Left lung (tissue), 10 donors: ENCODE measurements around the gene CAD. TPM values are rescaled to one million over a fixed set of nuclear protein-coding genes. Genes with fewer than 3 reads are reported as not detected.

Experiments used
- ATAC-seq: fragments of 200-7000 bp; cut with Tn5 transposase; one replicate; pipeline ENCODE4 v1.9.1; 2020; ENCODE audit warnings: moderate library complexity
- DNase-seq, 4 donors: peaks; one replicate each; pipeline ENCODE4 v3.0.0-alpha.2; 2013 to 2020
- H3K27ac ChIP-seq, 2 donors: fragments of 200-600 bp; sonication (generic) in 1 of 2; one replicate each; pipeline versions ENCODE4 v1.5.0 to v1.8.0; 2020 to 2021
- H3K27me3 ChIP-seq, 2 donors: fragments of 200-600 bp; sonication (generic) in 1 of 2; one replicate each; pipeline versions ENCODE4 v1.5.0 to v1.8.0; 2020 to 2021
- H3K36me3 ChIP-seq, 2 donors: fragments of 200-600 bp; sonication (generic) in 1 of 2; one replicate each; pipeline versions ENCODE4 v1.5.0 to v1.8.0; 2020 to 2021
- H3K4me1 ChIP-seq, 2 donors: fragments of 200-600 bp; one replicate each; pipeline ENCODE4 v1.8.0; 2021
- H3K4me3 ChIP-seq, 2 donors: fragments of 200-600 bp; sonication (generic) in 1 of 2; one replicate each; pipeline versions ENCODE4 v1.5.0 to v1.8.0; 2020 to 2021; ENCODE audit warnings: mild to moderate bottlenecking in 1 of 2
- H3K9me3 ChIP-seq, 2 donors: fragments of 200-600 bp; sonication (generic) in 1 of 2; one replicate each; pipeline versions ENCODE4 v1.5.0 to v1.8.0; 2020 to 2021
- CTCF ChIP-seq, 2 donors: fragments of 200-600 bp; sonication (generic) in 1 of 2; IDR thresholded peaks; one replicate each; pipeline versions ENCODE4 v1.5.0 to v1.8.0; 2021; ENCODE audit warnings: antibody characterized with exemption in 2 of 2
- intact Hi-C, 2 donors: fragments of 100-400 bp; cut with DNase I; formaldehyde crosslinking; loops; one replicate each; pipeline versions ENCODE4 v1.11.2 to v1.14.2; 2022
- polyA plus RNA-seq, 6 donors: library from polyadenylated mRNA; unstranded; fragments of 120-200 nt; gene quantifications; one replicate each; pipeline ENCODE4 v1.2.1, GENCODE V29; 2013; ENCODE audit not compliant: insufficient read length in 6 of 6
- total RNA-seq, 2 donors: library from RNA; stranded (reverse); fragmentation: NEBNext Ultra II Directional; extraction: Animal tissue kit (Norgen Biotek cat#: 25700); gene quantifications; one replicate each; pipeline ENCODE4 v1.2.1, GENCODE V29; 2021
- donor health status: DM: no; HTN: yes; CAD: no.
- donor health status: DM: no; HTN: no; CAD: no.

CAD gene
- total and polyA plus RNA-seq, 8 donors, result 31.1 to 52.8 (median 44.9) TPM

GRCh38 chr2:27250652-27251379 is 33.6 kb downstream of the CAD start:
- no peak for TF ChIP-seq CTCF (IDR thresholded peaks at IDR 0.05)
- H3K27me3 ChIP-seq, result peaks cover 0 to 60% of the 10 kb centered on the region in 2 donors
- H3K27ac ChIP-seq, result no peak overlapping the region

GRCh38 chr2:27251766-27252165 is 34.6 kb downstream of the CAD start:
- H3K36me3 ChIP-seq, result no peaks in the 10 kb centered on the region
- intact Hi-C loops, result no loop called here
- no peak for DNase-seq
- ATAC-seq, result no peak
- no peak overlapping the region for H3K27ac ChIP-seq
- peaks cover 0 to 6% of the 10 kb centered on the region in 2 donors for H3K4me1 ChIP-seq
- H3K4me3 ChIP-seq, result no peak overlapping the region
- no peaks in the 10 kb centered on the region for H3K9me3 ChIP-seq
- H3K27me3 ChIP-seq, result peaks cover 0 to 69% of the 10 kb centered on the region in 2 donors
- TF ChIP-seq CTCF (IDR thresholded peaks at IDR 0.05), result no peak

More at GRCh38 chr2:27250652-27251379, 33.6 kb downstream of the CAD start:
- intact Hi-C loops, result no loop called here
- Histone ChIP-seq H3K4me1 (peaks cover 0 to 6% of the 10 kb centered on the region in 2 donors), H3K36me3 (no peaks in the 10 kb centered on the region), H3K4me3 (no peak overlapping the region), H3K9me3 (no peaks in the 10 kb centered on the region)
- ATAC-seq (no peak), DNase-seq (no peak)

- ATAC-seq (no peak), DNase-seq (no peak)
- Histone ChIP-seq H3K4me1 (peaks cover 0 to 4% of the 10 kb centered on the region in 2 donors), H3K27ac (no peak overlapping the region), H3K4me3 (no peak overlapping the region), H3K9me3 (no peaks in the 10 kb centered on the region), H3K36me3 (no peaks in the 10 kb centered on the region), H3K27me3 (peaks cover 0 to 92% of the 10 kb centered on the region in 2 donors)
- intact Hi-C loops, result no loop called here
- TF ChIP-seq CTCF (IDR thresholded peaks at IDR 0.05), result no peak
These were observed 38.0 kb downstream of the CAD start for GRCh38 chr2:27255187-27255586.

- no peak for DNase-seq
- no peaks in the 10 kb centered on the region for H3K9me3 ChIP-seq
- no peaks in the 10 kb centered on the region for H3K36me3 ChIP-seq
- H3K4me3 ChIP-seq, result no peak overlapping the region
- peaks cover 0 to 92% of the 10 kb centered on the region in 2 donors for H3K27me3 ChIP-seq
- no peak for ATAC-seq
- no peak overlapping the region for H3K27ac ChIP-seq
- no peaks in the 10 kb centered on the region for H3K4me1 ChIP-seq
- TF ChIP-seq CTCF (IDR thresholded peaks at IDR 0.05), result no peak
- intact Hi-C loops, result no loop called here
These were observed 38.5 kb downstream of the CAD start for GRCh38 chr2:27255660-27256059.

GRCh38 chr2:27256855-27257454 is 39.8 kb downstream of the CAD start:
- no peak for ATAC-seq
- Histone ChIP-seq H3K36me3 (no peaks in the 10 kb centered on the region), H3K9me3 (no peaks in the 10 kb centered on the region), H3K4me3 (no peak overlapping the region), H3K27ac (no peak overlapping the region), H3K27me3 (peaks cover 13 to 92% of the 10 kb centered on the region in 2 donors), H3K4me1 (peaks cover 0 to 3% of the 10 kb centered on the region in 2 donors)
- no peak for DNase-seq
- intact Hi-C loops, result no loop called here
- TF ChIP-seq CTCF (IDR thresholded peaks at IDR 0.05), result no peak
